Gastrocnemius medialis (tissue), 4 donors: ENCODE data around the gene ZNF771. TPM values are rescaled to one million over a fixed set of nuclear protein-coding genes. Genes with fewer than 3 reads are reported as not detected.

Experiments
- ATAC-seq, 2 donors: fragments of 150-250 bp; one replicate each; pipeline ENCODE4 v1.9.1; 2016
- DNase-seq, 2 donors: peaks; one replicate each; pipeline ENCODE4 v3.0.0-alpha.2; 2019
- H3K27ac ChIP-seq, 4 donors: fragments of 200-600 bp; sonication (generic); 1 replicate in 1 of 4; 2 replicates in 3 of 4; pipeline ENCODE4 v1.5.1; 2016 to 2018; ENCODE audit warnings: mild to moderate bottlenecking in 2 of 4, moderate library complexity in 1 of 4
- H3K27me3 ChIP-seq, 3 donors: fragments of 200-600 bp; sonication (generic) in 2 of 3; 1 replicate in 1 of 3; 2 replicates in 2 of 3; pipeline versions ENCODE4 v1.5.1 to v1.6.0; 2016 to 2019; ENCODE audit warnings: mild to moderate bottlenecking in 1 of 3, moderate library complexity in 1 of 3
- H3K36me3 ChIP-seq, 2 donors: fragments of 200-600 bp; sonication (generic) in 1 of 2; one replicate each; pipeline ENCODE4 v1.5.1; 2017 to 2018
- H3K4me1 ChIP-seq, 2 donors: fragments of 200-600 bp; sonication (generic) in 1 of 2; one replicate each; pipeline ENCODE4 v1.5.1; 2016 to 2017; ENCODE audit warnings: mild to moderate bottlenecking in 2 of 2
- H3K4me3 ChIP-seq, 4 donors: fragments of 200-600 bp; sonication (generic) in 3 of 4; 1 replicate in 1 of 4; 2 replicates in 3 of 4; pipeline ENCODE4 v1.5.1; 2016 to 2019; ENCODE audit warnings: mild to moderate bottlenecking in 2 of 4
- H3K9me3 ChIP-seq, 3 donors: fragments of 200-600 bp; sonication (generic) in 2 of 3; 1 replicate in 1 of 3; 2 replicates in 2 of 3; pipeline ENCODE4 v1.5.1; 2016 to 2019
- POLR2A ChIP-seq, 2 donors: fragments of 450-650 bp; IDR thresholded peaks; one replicate each; pipeline ENCODE4 v1.6.1; 2017; ENCODE audit warnings: antibody characterized with exemption in 2 of 2, mild to moderate bottlenecking in 2 of 2, moderate library complexity in 2 of 2
- in situ Hi-C, 4 donors: fragments of 200-750 bp; cut with MboI; loops; one replicate each; pipeline versions ENCODE4 v1.15.0 to v1.8.0; 2017; ENCODE audit warnings: low sequenced_read_pairs in 4 of 4
- intact Hi-C: fragments of 100-400 bp; cut with DNase I; formaldehyde crosslinking; loops from one replicate; pipeline ENCODE4 v1.15.1; 2023; ENCODE audit warnings: low total_unique reads
- total RNA-seq, 4 donors: library from RNA; depleted of rRNA; stranded (reverse); fragments of >200 nt; gene quantifications; one replicate each; pipeline versions ENCODE4 v1.1.0 to v1.2.3, GENCODE V29; 2016
- TF ChIP-seq, protein P1 (sequence below), 5 experiments: fragments of 450-650 bp in 3 of 5; fragments of 200-600 bp in 2 of 5; sonication (generic) in 2 of 5; IDR thresholded peaks in 4 of 5; conservative IDR thresholded peaks in 1 of 5; 1 replicate in 4 of 5; 2 replicates in 1 of 5; pipeline ENCODE4 v1.5.1; 2016 to 2019; ENCODE audit warnings: antibody characterized with exemption in 5 of 5, mild to moderate bottlenecking in 3 of 5, moderate library complexity in 3 of 5

Gene ZNF771
- total RNA-seq, 4 donors from 2014 or later: 16.7 to 34.1 (median 24.7) TPM

- peak overlapping the region; percentile 59 to 98 (median 85) for H3K4me3 ChIP-seq
- ATAC-seq (no peak), DNase-seq (no peak)
- peaks cover 23 to 28% of the 10 kb centered on the region in 2 donors for H3K4me1 ChIP-seq
- in situ Hi-C loops (loop anchor here in 2 of 4 donors (25.0 kb wide), 2 partner anchors 294 to 344 kb away; partner anchors contain the start of genes ALDOA (in 1 of the 2), GDPD3 (in 1 of the 2) and MAPK3 (in 1 of the 2)), intact Hi-C loops (loop anchor here (1.0 to 2.0 kb wide), 2 partner anchors 11 to 28 kb away; partner anchors contain the start of gene ZNF48)
- no peak for TF ChIP-seq POLR2A (IDR thresholded peaks at IDR 0.05)
- TF ChIP-seq, protein P1, sequence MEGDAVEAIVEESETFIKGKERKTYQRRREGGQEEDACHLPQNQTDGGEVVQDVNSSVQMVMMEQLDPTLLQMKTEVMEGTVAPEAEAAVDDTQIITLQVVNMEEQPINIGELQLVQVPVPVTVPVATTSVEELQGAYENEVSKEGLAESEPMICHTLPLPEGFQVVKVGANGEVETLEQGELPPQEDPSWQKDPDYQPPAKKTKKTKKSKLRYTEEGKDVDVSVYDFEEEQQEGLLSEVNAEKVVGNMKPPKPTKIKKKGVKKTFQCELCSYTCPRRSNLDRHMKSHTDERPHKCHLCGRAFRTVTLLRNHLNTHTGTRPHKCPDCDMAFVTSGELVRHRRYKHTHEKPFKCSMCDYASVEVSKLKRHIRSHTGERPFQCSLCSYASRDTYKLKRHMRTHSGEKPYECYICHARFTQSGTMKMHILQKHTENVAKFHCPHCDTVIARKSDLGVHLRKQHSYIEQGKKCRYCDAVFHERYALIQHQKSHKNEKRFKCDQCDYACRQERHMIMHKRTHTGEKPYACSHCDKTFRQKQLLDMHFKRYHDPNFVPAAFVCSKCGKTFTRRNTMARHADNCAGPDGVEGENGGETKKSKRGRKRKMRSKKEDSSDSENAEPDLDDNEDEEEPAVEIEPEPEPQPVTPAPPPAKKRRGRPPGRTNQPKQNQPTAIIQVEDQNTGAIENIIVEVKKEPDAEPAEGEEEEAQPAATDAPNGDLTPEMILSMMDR (IDR thresholded peaks at IDR 0.05 in 4 of 5, conservative IDR thresholded peaks at IDR 0.05 in 1 of 5): no peak
- no peaks in the 10 kb centered on the region for H3K36me3 ChIP-seq
- H3K9me3 ChIP-seq: no peaks in the 10 kb centered on the region
- peak overlapping the region; percentile 92 to 98 (median 94) for H3K27ac ChIP-seq
- H3K27me3 ChIP-seq: no peaks in the 10 kb centered on the region
These were observed 658 bp upstream of the ZNF771 start for GRCh38 chr16:30406795-30407101.

- intact Hi-C loops (loop anchor here (1.0 to 2.0 kb wide), 3 partner anchors 13 to 73 kb away; partner anchors contain the start of gene ZNF48), in situ Hi-C loops (loop anchor here in 2 of 4 donors (25.0 kb wide), 2 partner anchors 296 to 346 kb away; partner anchors contain the start of genes ALDOA (in 1 of the 2), GDPD3 (in 1 of the 2) and MAPK3 (in 1 of the 2))
- H3K4me3 ChIP-seq: peak overlapping the region; percentile 59 to 98 (median 85)
- H3K9me3 ChIP-seq: no peaks in the 10 kb centered on the region
- H3K27me3 ChIP-seq: no peaks in the 10 kb centered on the region
- peak overlapping the region; percentile 92 to 98 (median 94) for H3K27ac ChIP-seq
- TF ChIP-seq, protein P1 (IDR thresholded peaks at IDR 0.05 in 4 of 5, conservative IDR thresholded peaks at IDR 0.05 in 1 of 5): no peak
- no peak for TF ChIP-seq POLR2A (IDR thresholded peaks at IDR 0.05)
- H3K4me1 ChIP-seq: peaks cover 23 to 28% of the 10 kb centered on the region in 2 donors
- ATAC-seq: peak; percentile 18 to 38
- no peaks in the 10 kb centered on the region for H3K36me3 ChIP-seq
- no peak for DNase-seq
These were observed 563 bp downstream of the ZNF771 start for GRCh38 chr16:30407804-30408534.

- TF ChIP-seq POLR2A (IDR thresholded peaks at IDR 0.05): no peak
- TF ChIP-seq, protein P1 (IDR thresholded peaks at IDR 0.05 in 4 of 5, conservative IDR thresholded peaks at IDR 0.05 in 1 of 5): peak; percentile 92 to 96 (median 95)
- H3K27ac ChIP-seq: peak overlapping the region; percentile 31 to 95 (median 70)
- H3K36me3 ChIP-seq: peaks cover 0 to 8% of the 10 kb centered on the region in 2 donors
- in situ Hi-C loops: loop anchor here in 2 of 4 donors (25.0 kb wide), 2 partner anchors 297 to 347 kb away; partner anchors contain the start of genes ALDOA (in 1 of the 2), GDPD3 (in 1 of the 2) and MAPK3 (in 1 of the 2)
- peaks cover 28 to 30% of the 10 kb centered on the region in 2 donors for H3K4me1 ChIP-seq
- DNase-seq: peak; percentile 78 to 88
- H3K9me3 ChIP-seq: no peaks in the 10 kb centered on the region
- no peak overlapping the region for H3K4me3 ChIP-seq
- H3K27me3 ChIP-seq: no peaks in the 10 kb centered on the region
- intact Hi-C loops: loop anchor here (2.0 to 10.0 kb wide), 2 partner anchors 75 to 345 kb away; partner anchors contain the start of gene ALDOA
- peak; percentile 67 to 77 for ATAC-seq
These were observed 2.0 kb downstream of the ZNF771 start for GRCh38 chr16:30409125-30410060.

GRCh38 chr16:30413112-30413806, 5.9 kb downstream of the ZNF771 start:
- intact Hi-C loops (loop anchor here (10.0 kb wide), 1 partner anchor 348 kb away; the partner anchor contains the start of gene ALDOA), in situ Hi-C loops (loop anchor here in 2 of 4 donors (25.0 kb wide), 2 partner anchors 301 to 351 kb away; partner anchors contain the start of genes ALDOA (in 1 of the 2), GDPD3 (in 1 of the 2) and MAPK3 (in 1 of the 2))
- no peaks in the 10 kb centered on the region for H3K9me3 ChIP-seq
- peak overlapping the region; percentile 65 to 98 (median 72) for H3K27ac ChIP-seq
- H3K36me3 ChIP-seq: peaks cover 0 to 8% of the 10 kb centered on the region in 2 donors
- DNase-seq (no peak), ATAC-seq (no peak)
- H3K27me3 ChIP-seq: no peaks in the 10 kb centered on the region
- TF ChIP-seq POLR2A (IDR thresholded peaks at IDR 0.05): no peak
- TF ChIP-seq, protein P1 (IDR thresholded peaks at IDR 0.05 in 4 of 5, conservative IDR thresholded peaks at IDR 0.05 in 1 of 5): no peak
- H3K4me1 ChIP-seq: peaks cover 20 to 30% of the 10 kb centered on the region in 2 donors
- H3K4me3 ChIP-seq: no peak overlapping the region
